Hematopoietic multipotent progenitor cell treated with erythropoietin and hydrocortisone succinate and interleukin-3 and kit ligand, for 15 days (in vitro differentiated cells): Measurements from ENCODE around the gene ANKH.

ENCODE experiments used
- DNase-seq: peaks from one replicate; pipeline ENCODE4 v3.0.0-alpha.2; 2015; ENCODE audit warnings: low spot score

ANKH gene

DNA sequence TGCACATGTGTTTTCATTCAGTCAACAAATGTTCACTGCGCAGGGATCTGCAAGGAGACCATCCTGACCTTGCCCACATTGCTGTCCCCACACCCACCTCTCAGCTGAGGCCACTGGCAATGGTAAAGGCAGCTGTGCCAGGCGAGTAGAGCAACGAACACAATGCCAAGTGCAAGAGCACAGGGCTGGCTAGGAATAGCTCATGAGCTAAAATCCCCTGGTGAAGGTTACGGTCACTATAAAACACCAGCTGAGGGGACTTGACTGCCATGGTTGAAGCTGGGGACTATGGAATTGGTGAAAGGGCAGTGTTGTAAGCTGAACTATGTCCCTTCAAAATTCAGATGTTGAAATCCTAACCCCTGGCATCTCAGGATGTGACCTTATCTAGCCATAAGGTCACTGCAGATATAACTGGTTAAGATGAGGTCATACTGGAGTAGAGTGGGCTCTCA lies 111.0 kb downstream of the ANKH start:
- DNase-seq, result no peak

GRCh38 chr5:14759744-14760547 lies 111.6 kb downstream of the ANKH start:
- no peak for DNase-seq

DNA sequence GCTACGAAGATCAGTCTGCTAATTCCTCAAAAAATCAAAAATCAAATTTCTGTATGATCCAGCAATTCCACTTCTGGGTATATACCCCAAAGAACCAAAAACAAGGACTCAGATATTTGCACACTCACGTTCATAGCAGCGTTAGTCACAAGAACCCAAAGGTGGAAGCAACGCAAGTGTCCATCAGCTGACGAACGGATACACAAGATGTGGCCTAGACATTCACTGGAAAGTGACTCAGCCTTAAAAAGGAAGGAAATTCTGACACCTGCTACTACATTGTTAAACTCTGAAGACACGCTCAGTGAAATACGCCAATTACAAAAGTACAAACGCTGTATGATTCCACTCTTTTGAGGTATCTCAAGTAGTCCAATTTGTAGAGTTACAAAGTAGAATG lies 113.7 kb downstream of the ANKH start:
- DNase-seq, result no peak

- no peak for DNase-seq
Measured at GRCh38 chr5:14756478-14756877, 115.1 kb downstream of the ANKH start.

- no peak for DNase-seq
Measured at GRCh38 chr5:14753947-14754346, 117.6 kb downstream of the ANKH start.

DNA sequence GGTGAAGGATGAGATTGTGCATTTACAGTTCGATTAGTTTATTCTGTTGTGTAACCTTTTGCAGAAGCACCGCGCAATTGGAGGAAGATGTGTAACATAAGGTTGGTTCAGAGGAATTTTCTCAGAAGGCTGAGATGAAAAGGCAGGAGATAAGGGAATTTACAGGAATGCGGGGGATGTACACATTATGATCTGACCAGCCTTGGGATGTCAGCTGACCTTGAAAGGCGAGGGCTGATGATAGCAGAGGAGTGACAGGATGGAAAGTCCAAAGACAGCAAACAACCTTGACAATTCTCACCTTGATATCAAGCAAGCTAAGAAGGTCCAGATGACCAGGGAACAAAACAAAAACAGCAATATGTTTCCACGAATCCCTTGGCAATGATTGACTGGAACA lies 118.3 kb downstream of the ANKH start:
- no peak for DNase-seq

DNA sequence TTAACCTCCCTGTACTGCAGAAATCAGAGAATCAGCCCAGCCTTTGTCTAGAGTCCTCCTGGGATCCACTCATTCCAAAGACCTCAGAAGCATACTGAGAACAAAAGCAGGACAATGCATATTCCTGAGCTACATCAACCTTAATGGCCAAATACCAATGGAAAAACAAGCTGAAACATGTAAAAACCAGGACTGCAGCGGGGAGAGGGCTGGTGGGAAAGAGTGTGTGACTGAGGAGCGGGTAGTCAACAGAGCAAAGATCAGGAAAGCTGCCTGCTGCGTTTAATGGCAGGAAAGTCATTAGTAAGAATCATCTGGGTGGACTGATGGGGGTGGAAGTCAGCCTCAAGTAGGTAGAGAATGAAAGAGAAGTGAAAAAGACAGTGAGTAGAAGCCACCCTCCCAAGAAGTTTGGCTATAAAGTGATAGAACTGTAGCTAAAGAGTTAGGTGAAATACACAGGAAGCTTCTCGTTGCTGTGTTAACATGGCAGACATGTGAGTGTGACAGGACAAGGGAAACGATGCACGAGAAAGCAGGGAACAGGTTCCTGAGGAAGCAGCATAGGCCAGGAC lies 119.0 kb downstream of the ANKH start:
- no peak for DNase-seq

DNA sequence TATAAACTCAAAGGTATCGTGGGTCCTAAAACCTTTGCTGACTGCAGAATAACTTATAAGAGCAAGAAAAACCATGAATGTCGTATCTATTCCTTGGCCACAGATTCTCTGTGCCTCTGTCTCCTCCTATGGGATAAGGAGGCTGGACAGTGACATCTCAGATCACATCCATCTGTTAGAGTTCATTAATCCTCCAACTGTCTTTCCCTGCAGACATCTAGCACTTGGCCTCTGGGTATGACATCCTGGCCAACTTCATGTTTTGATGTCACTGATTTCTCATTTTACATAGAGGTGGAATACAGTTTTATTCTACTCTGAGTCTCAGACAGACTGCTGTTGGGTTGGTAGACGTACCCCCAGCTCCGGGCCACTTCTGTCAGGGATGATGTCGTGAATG lies 120.9 kb downstream of the ANKH start:
- DNase-seq, result no peak

DNA sequence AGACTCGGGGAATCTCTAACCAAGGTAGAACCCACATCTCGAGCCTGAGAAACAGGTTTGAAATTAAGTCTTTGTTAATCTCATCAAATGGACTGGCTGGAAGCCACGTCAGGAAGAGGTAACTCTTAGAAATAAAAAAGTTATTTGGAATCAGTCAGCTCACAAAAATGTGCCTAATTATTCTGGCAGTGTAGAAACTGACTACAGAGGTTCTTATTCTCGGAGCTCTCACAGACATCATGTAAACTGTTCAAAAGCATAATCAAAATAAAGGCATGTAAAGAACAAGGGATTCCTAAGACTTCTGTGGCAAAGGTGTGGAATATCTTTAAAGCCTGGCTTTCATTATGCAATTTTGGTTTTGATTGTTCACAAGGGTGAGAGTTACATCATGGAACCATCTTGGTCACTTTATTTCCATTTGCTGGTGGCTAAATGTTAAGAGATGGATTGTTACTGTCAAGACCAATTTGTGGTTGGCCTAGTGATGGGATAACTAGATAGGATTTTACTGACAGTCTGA lies 121.9 kb downstream of the ANKH start:
- DNase-seq, result no peak

DNA sequence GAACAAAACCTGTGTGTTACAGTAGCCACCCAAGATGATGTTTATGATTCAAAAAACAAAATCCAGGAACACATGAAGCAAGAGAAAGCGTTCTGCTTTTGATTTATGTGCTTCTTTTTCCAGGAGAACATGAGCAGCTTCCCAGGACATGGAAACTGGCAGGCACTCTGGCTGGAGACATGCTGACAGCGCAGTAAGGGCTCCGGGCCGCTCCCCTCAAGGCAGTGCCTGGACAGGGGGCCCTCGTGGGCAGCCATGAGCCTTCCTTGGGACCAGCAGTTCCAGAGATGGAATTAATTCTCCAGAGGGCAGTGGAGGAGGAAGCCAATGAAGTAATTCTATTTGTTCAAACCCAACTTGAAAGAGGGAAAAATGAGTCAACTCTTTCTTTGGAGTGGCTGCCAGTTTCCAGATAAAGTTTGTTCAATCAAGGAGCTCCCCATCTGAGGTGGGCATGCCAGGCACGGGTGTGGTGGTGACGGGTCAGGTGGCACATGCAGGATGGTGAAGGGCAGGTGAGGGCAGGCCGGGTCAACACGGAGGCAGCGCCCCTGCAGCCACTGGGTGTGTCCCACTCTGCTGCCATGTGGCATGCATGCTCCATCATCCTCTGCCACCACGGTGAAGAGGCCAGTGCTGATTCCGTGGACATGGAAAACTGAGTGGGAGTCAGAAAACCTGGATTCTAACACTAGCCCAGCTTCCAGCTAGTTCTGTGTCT lies 123.2 kb downstream of the ANKH start:
- DNase-seq, result no peak

DNA sequence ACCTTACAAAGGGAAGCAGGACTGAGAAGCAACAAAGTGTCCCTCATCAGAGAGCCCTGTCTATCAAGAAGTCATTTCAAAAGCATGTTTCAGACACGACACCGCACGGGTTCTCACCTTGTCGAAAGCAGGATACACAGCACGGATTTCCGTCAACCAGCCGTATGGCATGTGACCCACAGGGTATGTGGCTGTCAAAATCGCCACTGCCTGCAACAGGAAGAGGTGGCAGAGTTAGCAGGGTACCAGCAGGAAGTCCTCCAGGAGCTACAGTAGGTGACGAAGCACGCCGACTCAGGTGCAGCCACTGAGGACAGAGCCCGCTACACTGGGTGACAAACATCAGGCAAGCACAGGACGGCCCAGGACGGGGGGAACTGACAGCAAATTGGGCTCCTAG lies 125.8 kb downstream of the ANKH start:
- no peak for DNase-seq

- no peak for DNase-seq
Measured at GRCh38 chr5:14745188-14745563, 126.4 kb downstream of the ANKH start.

GRCh38 chr5:14744296-14745187 lies 127.0 kb downstream of the ANKH start:
- DNase-seq, result no peak

DNA sequence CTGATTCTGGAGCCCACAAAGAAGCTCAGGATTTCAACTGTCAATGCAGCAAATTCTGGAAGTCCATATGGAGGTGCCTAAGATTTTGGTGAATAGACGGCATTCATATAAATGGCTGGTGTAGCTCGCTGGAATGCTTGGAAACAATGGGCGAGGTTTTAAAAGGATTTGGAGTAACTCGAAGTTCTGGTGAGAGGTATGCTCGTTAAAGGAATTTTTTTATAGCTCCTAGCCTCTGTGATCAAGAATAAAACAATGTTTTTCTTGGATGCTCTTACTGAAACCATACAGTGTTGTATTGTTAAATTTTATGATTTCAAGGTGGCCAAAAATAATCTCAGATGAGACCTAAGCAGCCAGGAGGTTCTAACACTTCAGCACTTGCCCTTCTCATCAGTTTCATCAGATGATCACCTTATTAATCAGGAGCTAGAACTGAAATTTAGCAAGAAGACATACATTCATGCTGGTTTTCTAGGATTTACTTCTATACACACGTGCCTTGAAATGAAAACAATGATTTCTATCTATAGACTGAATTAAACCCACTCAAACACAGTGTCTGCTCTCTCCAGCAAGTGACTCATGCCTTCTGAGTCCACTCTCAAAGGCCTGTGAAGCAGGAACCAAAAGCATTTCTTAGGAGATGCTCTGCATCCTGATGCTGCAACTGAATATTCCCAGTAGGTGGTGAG lies 127.8 kb downstream of the ANKH start:
- DNase-seq, result no peak

DNA sequence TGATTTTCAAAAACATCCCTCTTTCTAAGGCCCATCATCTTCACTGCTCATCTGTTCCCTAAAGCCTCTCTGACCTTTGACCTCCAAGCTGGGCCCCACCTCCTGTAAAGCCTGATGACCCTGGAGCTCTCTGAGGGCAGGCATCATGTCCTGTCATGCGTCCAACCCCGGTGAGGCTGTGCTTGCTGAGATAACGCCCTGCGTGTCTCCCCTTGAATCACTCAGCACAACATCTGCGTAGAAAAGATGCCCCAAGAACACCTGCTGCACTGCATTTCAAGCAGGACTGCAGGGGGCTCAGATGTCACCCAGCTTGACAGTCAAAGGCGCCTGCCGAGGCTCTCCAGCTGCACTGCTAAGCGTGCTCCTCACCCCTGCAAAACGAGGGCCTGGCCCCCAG lies 129.1 kb downstream of the ANKH start:
- DNase-seq, result no peak

DNA sequence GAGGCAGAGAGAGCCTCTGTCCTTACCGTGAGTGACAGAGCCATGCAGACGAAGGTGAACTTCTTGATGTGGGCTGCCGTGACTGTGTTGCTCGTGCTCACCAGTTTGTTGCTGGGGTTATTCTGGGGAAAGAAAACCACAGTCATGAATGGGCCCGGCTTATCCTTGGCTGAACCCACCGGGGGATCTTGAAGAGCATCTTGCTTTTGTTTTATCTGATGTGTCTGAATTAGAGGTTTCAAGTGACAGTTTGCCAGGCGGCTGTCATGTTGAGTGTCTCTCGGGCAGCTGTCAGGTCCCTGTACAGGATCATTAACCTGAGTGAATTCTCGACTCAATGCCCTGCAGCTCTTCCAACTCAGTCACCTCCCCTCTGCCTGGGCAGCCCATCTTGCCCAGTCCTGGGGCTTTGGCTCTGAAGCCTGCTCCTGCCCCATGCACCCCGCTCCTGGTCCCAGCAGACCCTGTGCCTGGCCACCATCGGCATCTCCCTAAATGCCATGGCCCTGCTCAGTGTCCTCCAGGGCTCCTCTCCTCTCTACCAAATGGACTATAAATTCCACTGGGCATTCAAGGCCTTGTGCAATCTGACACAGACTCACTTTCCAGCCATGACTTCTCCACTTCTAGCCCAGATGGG lies 129.7 kb downstream of the ANKH start:
- DNase-seq, result no peak

GRCh38 chr5:14741131-14741530 lies 130.4 kb downstream of the ANKH start:
- DNase-seq, result no peak

- no peak for DNase-seq
Measured at GRCh38 chr5:14739981-14740380, 131.6 kb downstream of the ANKH start.

DNA sequence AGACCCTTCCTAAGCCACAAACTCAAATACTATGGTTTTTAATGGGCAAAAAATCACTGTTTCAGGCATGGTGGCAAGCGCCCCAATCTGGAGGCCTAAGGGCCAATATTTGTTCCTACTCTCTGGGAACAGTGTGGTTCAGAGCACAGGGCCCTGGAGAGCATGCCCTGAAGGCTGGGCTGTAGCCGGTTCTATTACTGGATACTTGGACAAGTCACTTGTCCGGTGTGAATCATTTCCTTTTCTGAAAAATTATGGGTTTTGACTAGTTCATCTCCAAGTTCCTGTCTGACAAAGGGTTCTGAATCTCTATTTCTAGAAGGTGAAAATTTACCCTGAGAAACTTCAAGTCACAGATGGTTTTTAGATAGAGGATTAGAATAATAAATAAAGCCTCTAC lies 132.0 kb downstream of the ANKH start:
- DNase-seq, result no peak

DNA sequence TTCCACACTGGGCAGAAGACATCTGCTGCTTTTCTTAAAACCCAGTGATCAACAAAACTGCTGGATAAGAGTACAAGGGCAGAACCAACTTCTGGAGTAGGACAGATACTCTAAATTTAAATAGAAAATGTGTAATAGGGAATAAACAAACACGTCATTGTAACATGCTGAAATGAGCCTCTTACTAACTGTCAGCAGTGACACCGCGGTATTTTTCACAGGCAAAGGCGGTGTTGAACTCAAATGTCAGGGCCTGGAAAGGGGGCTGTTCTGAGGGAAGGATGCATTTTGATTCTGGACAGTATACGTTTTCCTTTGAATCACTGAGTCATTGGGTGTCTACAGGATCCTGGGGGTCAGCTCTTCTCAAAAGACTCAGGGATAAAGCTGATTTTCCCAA lies 133.5 kb downstream of the ANKH start:
- DNase-seq, result no peak

DNA sequence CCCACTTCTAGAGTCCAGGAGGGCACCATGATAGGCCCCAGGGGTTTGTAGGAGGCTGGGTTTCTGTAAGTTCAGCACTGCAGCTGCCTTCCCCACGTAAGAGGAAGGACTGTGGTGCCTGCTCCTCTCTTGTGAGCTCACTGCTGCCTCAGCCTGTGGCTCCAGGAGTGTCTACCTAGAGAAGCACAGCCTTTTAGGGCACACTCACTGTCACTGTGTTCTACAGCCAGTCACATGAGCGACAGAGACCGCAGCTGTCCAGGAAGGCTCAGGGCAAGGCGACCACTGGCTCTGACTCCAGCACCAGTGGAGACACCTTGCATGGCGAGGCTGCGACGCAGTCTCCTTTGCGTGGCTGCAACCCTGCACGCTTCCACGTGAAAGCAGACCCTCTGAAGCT lies 134.3 kb downstream of the ANKH start:
- DNase-seq, result no peak
